ENCODE measurements around the gene PIP5K1B.

PIP5K1B gene

DNA sequence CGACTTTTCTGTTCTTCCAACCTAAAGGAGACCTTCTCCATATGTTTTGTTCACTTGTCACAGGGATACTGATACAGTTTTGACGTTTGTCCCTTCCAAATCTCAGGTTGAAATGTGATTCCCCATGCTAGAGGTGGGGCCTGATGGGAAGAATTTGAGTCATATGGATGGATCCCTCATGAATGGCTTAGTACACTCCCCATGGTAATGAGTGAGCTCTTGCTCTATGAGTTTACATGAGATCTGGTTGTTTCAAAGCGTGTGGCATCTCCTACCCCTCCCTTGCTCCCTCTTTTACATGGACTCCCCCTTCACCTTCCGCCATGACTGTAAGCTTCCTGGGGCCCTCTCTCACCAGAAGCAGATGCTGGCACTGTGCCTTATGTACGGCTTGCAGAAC lies 6.9 kb downstream of the PIP5K1B start:
- no peak for DNase-seq (ENCODE audit: low spot score)
- CTCF ChIA-PET, result interaction anchor here (0.6 kb wide), 1 partner anchor 56 kb away, joined by 3 read pairs; no protein-coding TSS in a partner anchor
- H3K27ac ChIP-seq, result no peak overlapping the region
- POLR2A ChIA-PET (ENCODE audit: low non-redundant PET), result no interaction called here
- TF ChIP-seq, protein P1, sequence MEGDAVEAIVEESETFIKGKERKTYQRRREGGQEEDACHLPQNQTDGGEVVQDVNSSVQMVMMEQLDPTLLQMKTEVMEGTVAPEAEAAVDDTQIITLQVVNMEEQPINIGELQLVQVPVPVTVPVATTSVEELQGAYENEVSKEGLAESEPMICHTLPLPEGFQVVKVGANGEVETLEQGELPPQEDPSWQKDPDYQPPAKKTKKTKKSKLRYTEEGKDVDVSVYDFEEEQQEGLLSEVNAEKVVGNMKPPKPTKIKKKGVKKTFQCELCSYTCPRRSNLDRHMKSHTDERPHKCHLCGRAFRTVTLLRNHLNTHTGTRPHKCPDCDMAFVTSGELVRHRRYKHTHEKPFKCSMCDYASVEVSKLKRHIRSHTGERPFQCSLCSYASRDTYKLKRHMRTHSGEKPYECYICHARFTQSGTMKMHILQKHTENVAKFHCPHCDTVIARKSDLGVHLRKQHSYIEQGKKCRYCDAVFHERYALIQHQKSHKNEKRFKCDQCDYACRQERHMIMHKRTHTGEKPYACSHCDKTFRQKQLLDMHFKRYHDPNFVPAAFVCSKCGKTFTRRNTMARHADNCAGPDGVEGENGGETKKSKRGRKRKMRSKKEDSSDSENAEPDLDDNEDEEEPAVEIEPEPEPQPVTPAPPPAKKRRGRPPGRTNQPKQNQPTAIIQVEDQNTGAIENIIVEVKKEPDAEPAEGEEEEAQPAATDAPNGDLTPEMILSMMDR (conservative IDR thresholded peaks at IDR 0.05; ENCODE audit: low read depth), result no peak

DNA sequence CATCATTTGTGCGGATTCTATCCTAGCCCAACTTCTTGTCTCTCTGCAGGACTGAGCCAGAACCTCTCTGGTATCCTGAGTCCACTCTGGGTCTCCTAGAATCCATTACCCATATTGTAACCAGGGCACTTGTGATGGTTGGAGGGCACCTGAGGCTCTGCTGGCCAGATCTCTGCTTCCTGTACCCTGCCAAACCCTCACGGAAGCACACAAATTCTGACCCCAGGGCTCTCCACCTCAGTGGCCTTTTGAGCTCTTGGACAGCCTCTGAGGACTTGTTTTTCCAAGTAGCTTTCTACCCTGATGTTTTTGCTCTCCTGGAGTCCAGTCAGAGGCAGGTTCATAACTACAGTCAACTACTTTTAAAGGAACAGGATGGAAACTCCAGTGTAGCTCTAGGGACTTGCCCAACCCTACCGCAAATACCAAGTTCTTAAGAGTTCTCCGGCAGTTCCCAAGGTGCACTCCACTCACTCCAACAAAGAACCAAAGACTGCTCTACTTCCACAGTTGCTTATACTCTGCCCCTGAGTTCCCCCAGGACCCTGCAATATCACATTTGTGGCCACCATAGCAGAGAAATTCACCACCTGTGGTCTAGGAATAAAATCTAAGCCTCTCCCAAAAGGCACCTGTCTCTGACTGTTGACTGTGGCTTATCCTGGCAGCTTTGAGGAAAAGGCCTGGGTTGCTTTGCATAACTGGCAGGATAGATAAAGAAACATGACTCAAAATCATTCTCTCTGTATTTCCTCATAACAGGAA lies 9.6 kb downstream of the PIP5K1B start:
- no peak for DNase-seq (ENCODE audit: low spot score)
- ChIA-PET POLR2A (ENCODE audit: low non-redundant PET) (no interaction called here), CTCF (interaction anchor here (0.6 kb wide), 1 partner anchor 22 kb away, joined by 3 read pairs; no protein-coding TSS in a partner anchor)
- H3K27ac ChIP-seq, result no peak overlapping the region
- TF ChIP-seq, protein P1 (conservative IDR thresholded peaks at IDR 0.05; ENCODE audit: low read depth), result no peak

DNA sequence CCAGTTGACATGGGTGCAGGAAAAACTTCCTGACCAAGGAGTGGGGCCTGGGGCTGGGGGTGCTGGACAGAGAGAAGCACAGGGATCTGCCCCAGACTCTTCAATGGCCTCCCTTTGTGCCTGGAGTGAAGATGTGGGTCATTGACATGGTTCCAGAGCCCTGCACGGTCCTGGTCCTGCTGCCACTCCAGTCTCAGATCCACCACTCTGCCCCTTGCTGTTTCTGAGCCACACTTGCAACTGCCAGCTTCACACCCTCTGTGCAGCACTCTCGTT lies 10.1 kb downstream of the PIP5K1B start:
- TF ChIP-seq, protein P1 (conservative IDR thresholded peaks at IDR 0.05; ENCODE audit: low read depth), result no peak
- CTCF ChIA-PET, result no interaction called here

DNA sequence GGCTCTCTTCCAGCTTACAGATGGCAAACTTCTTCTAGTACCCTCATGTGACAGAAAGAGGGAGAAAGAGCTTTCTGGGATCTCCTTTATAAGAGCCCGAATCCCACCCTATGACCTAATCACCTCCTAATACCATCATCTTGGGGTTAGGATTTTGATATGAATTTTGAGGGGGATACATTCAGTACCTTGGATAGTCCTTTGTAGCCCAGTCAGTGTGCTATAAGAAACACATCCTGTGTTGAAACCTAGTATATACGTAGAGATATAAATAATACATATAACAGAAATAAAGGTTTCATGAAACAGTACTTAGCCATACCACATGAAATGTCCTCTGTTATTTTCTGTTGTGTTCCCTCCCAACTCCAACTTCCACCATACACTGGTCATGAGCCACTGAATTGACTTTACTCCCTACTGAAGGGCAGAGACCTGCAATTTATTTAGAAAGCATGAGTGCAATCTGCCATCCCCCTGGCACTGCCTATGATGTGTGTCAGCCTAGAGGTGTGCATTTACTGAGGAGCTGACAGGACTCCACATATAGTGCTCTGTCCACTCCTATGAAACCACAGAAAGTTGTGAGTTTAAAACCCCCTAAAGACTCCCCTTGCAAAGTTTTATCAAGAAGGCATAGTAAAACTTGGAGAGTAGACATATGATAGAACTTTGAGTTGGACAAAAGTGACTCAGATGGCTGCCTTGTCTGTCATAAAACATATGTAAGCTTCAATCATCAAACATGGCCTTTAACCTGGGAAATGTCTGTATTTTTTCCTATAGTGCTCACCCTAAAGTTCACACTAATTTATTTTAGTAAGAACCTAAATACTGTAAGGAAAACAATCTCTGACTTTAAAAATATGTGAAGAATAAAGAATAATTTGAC lies 12.8 kb downstream of the PIP5K1B start:
- TF ChIP-seq, protein P1 (conservative IDR thresholded peaks at IDR 0.05; ENCODE audit: low read depth), result no peak
- DNase-seq (ENCODE audit: low spot score), result no peak
- CTCF ChIA-PET, result interaction anchor here (0.7 kb wide), 1 partner anchor 23 kb away, joined by 3 read pairs; no protein-coding TSS in a partner anchor
- POLR2A ChIA-PET (ENCODE audit: low non-redundant PET), result no interaction called here
- no peak overlapping the region for H3K27ac ChIP-seq

More for the DNA sequence above, 10.1 kb downstream of the PIP5K1B start:
- no peak overlapping the region for H3K27ac ChIP-seq
- POLR2A ChIA-PET (ENCODE audit: low non-redundant PET), result no interaction called here
- no peak for DNase-seq (ENCODE audit: low spot score)

DNA sequence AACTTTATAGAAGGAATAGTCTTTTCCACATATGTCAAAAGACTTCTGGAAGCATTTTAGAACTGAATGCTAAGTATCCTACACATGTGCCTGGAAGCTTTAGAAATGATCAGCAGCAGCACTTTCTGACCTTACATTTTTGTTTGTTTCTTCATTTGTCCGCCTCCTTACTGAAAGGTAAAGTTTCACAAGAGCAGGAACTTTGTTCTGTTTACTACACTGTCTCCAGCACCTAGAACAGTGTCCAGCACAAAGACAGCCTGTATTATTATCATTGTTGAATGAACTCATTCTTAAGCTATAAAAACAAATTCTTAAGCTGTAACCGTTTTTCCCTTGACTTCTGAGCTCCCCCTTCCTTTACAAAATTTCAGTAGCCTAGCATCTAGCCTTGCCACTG lies 14.8 kb downstream of the PIP5K1B start:
- POLR2A ChIA-PET (ENCODE audit: low non-redundant PET), result no interaction called here

More for the DNA sequence above, 14.8 kb downstream of the PIP5K1B start:
- no peak for DNase-seq (ENCODE audit: low spot score)
- no peak overlapping the region for H3K27ac ChIP-seq
- CTCF ChIA-PET, result interaction anchor here (0.6 to 1.0 kb wide), 2 partner anchors 214 to 279 kb away, joined by 3 read pairs; no protein-coding TSS in a partner anchor
- TF ChIP-seq, protein P1 (conservative IDR thresholded peaks at IDR 0.05; ENCODE audit: low read depth), result no peak

Measured in RWPE1 (cell line).